K562 (cell line): ENCODE measurements around the gene NBPF11.
"Not testable (repeated sequence)": the region's sequence is repeated elsewhere in the genome, so short reads cannot be mapped to it uniquely, and the experiment has no call there.

Source experiments
- PCBP1 ChIP-seq: fragments of 200-400 bp; formaldehyde crosslinking; IDR thresholded peaks from 2 replicates; pipeline ENCODE4 v1.6.1; 2018; ENCODE audit warnings: mild to moderate bottlenecking, low read depth, low read length; ENCODE audit not compliant: poor library complexity, severe bottlenecking
- POLR2AphosphoS5 ChIP-seq: IDR thresholded peaks from 2 replicates; pipeline ENCODE4 v1.6.1; 2011; ENCODE audit warnings: mild to moderate bottlenecking, low read depth, low read length, moderate library complexity; ENCODE audit not compliant: control insufficient read depth, insufficient read depth
- RFX5 ChIP-seq: IDR thresholded peaks from 2 replicates; pipeline ENCODE4 v1.6.1; 2011; ENCODE audit warnings: low read depth, mild to moderate bottlenecking, improper control_type of control experiment, low read length
- SMARCE1 ChIP-seq: fragments of 450-650 bp; IDR thresholded peaks from 2 replicates; pipeline ENCODE4 v1.7.1; 2016; ENCODE audit warnings: mild to moderate bottlenecking
- TEAD2 ChIP-seq: fragments of 450-650 bp; IDR thresholded peaks from 2 replicates; pipeline ENCODE4 v1.6.1; 2016; ENCODE audit warnings: missing genetic modification characterization, control low read depth, missing compliant biosample characterization
- TF ChIP-seq, protein P1 (sequence below): fragments of 450-650 bp; IDR thresholded peaks from one replicate; pipeline ENCODE4 v1.6.1; 2018; ENCODE audit warnings: mild to moderate bottlenecking, moderate library complexity; ENCODE audit not compliant: partially characterized antibody

DNA sequence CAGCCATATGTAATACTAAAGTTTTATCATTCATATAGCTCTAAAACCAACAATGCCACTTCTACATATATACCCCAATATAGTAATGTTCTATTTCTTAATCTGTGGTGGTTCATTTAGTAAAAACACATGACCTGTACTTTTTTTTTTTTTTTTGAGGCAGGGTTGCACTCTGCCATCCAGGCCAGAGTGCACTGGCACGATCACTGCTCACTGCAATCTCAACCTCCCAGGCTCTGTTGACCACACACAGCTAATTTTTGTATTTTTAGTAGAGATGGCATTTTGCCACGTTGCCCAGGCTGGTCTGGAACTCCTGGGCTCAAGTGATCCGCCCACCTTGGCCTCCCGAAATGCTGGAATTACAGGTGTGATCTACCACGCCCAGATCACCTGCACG is 2.1 kb downstream of the NBPF11 start:
- not testable (repeated sequence) for TF ChIP-seq SMARCE1; RFX5; POLR2AphosphoS5; PCBP1; TEAD2 (tag)
- TF ChIP-seq, protein P1, sequence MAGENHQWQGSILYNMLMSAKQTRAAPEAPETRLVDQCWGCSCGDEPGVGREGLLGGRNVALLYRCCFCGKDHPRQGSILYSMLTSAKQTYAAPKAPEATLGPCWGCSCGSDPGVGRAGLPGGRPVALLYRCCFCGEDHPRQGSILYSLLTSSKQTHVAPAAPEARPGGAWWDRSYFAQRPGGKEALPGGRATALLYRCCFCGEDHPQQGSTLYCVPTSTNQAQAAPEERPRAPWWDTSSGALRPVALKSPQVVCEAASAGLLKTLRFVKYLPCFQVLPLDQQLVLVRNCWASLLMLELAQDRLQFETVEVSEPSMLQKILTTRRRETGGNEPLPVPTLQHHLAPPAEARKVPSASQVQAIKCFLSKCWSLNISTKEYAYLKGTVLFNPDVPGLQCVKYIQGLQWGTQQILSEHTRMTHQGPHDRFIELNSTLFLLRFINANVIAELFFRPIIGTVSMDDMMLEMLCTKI: not testable (repeated sequence)
